T-cell (primary cell): ENCODE results near the gene KNL1. TPM values are rescaled to one million over a fixed set of nuclear protein-coding genes. Genes with fewer than 3 reads are reported as not detected.
A peak's percentile ranks its signal among the peaks of the same experiment; 100 is the strongest.

Source experiments
- ATAC-seq, 4 experiments: fragments of 200-7000 bp in 3 of 4; fragments of 150-1000 bp in 1 of 4; cut with Tn5 transposase; replicated peaks in 1 of 4; 1 replicate in 3 of 4; 2 replicates in 1 of 4; pipeline ENCODE4 v1.10.0; 2021; ENCODE audit warnings: moderate library complexity in 3 of 4, mild to moderate bottlenecking in 2 of 4, moderate number of reproducible peaks in 1 of 4
- CTCF ChIA-PET, 2 donors: fragments of 300-600 bp; sonication (Branson Sonifier 250); formaldehyde crosslinking; loops; one replicate each; lab custom pipeline; 2022; ENCODE audit warnings: antibody characterized with exemption in 2 of 2; lab: Charles Lee
- POLR2A ChIA-PET, 2 donors: fragments of 300-600 bp; sonication (Branson Sonifier 250); formaldehyde crosslinking; loops; one replicate each; lab custom pipeline; 2022; ENCODE audit warnings: antibody characterized with exemption in 2 of 2; lab: Charles Lee
- DNase-seq, 35 experiments: peaks; one replicate each; pipeline versions ENCODE4 v3.0.0 to v3.0.0-alpha.2; 2013 to 2023
- H3K27ac ChIP-seq: one replicate; pipeline ENCODE4 v1.5.1; 2013; ENCODE audit warnings: low read length
- H3K27me3 ChIP-seq, 2 experiments: replicated peaks in 1 of 2; 1 replicate in 1 of 2; 2 replicates in 1 of 2; pipeline versions ENCODE4 v1.6.1 to v1.7.0; 2013; ENCODE audit warnings: low read length in 1 of 2, mixed read lengths in 1 of 2; ENCODE audit not compliant: control insufficient read depth in 2 of 2, insufficient read depth in 2 of 2; ENCODE audit errors: extremely low read depth in 1 of 2
- H3K36me3 ChIP-seq, 2 donors: 1 replicate in 1 of 2; 2 replicates in 1 of 2; pipeline versions ENCODE4 v1.6.1 to v1.7.0; 2013; ENCODE audit warnings: low read length in 1 of 2; ENCODE audit not compliant: control insufficient read depth in 2 of 2, insufficient read depth in 1 of 2; ENCODE audit errors: extremely low read depth in 1 of 2
- H3K4me1 ChIP-seq, 2 experiments: 1 replicate in 1 of 2; 2 replicates in 1 of 2; pipeline versions ENCODE4 v1.6.1 to v1.7.0; 2013; ENCODE audit warnings: low read length in 2 of 2, mixed read lengths in 1 of 2; ENCODE audit not compliant: insufficient read depth in 2 of 2, control insufficient read depth in 1 of 2; ENCODE audit errors: extremely low read depth in 1 of 2
- H3K4me3 ChIP-seq, 2 donors: 1 replicate in 1 of 2; 2 replicates in 1 of 2; pipeline versions ENCODE4 v1.5.1 to v1.7.0; 2013; ENCODE audit warnings: mild to moderate bottlenecking in 2 of 2, low read length in 1 of 2, moderate library complexity in 1 of 2; ENCODE audit not compliant: control insufficient read depth in 1 of 2; ENCODE audit errors: extremely low read depth in 1 of 2
- H3K9me3 ChIP-seq: 2 replicates; pipeline ENCODE4 v1.7.0; 2013
- H3K27ac Mint-ChIP-seq, 2 donors: one replicate each; pipeline ENCODE4 v1.8.0; 2020 to 2021; ENCODE audit warnings: mild to moderate bottlenecking in 2 of 2, mixed read lengths in 2 of 2
- H3K27me3 Mint-ChIP-seq, 2 donors: one replicate each; pipeline ENCODE4 v1.8.0; 2021 to 2022; ENCODE audit warnings: mixed read lengths in 2 of 2
- H3K36me3 Mint-ChIP-seq: one replicate; pipeline ENCODE4 v1.8.0; 2021; ENCODE audit warnings: mixed read lengths
- H3K4me1 Mint-ChIP-seq, 3 donors: one replicate each; pipeline ENCODE4 v1.8.0; 2020 to 2022; ENCODE audit warnings: mixed read lengths in 3 of 3, mild to moderate bottlenecking in 1 of 3
- H3K4me3 Mint-ChIP-seq, 3 donors: one replicate each; pipeline ENCODE4 v1.8.0; 2020 to 2022; ENCODE audit warnings: mild to moderate bottlenecking in 3 of 3, mixed read lengths in 3 of 3, moderate library complexity in 3 of 3
- H3K9me3 Mint-ChIP-seq, 3 donors: one replicate each; pipeline ENCODE4 v1.8.0; 2020 to 2022; ENCODE audit warnings: mixed read lengths in 3 of 3
- WGBS: methylation state at CpG from one replicate; pipeline ENCODE4 v1.1.5; 2013; ENCODE audit warnings: missing lambda C conversion rate; ENCODE audit not compliant: insufficient coverage; 5-methylcytosine and 5-hydroxymethylcytosine counted together
- total RNA-seq, 35 experiments: library from RNA in 6 of 35; stranded (reverse) in 6 of 35; fragments of 120-200 nt in 1 of 35; gene quantifications; one replicate each; pipeline versions ENCODE4 v1.2.1 to v1.2.4 and lab custom pipeline; 2013 to 2026

Gene KNL1
- total RNA-seq, 5 donors from 2014 or later (not counting 1 experiment from before 2014, with no cell fraction given) = 0.55 to 3.8 (median 1.7) TPM

DNA sequence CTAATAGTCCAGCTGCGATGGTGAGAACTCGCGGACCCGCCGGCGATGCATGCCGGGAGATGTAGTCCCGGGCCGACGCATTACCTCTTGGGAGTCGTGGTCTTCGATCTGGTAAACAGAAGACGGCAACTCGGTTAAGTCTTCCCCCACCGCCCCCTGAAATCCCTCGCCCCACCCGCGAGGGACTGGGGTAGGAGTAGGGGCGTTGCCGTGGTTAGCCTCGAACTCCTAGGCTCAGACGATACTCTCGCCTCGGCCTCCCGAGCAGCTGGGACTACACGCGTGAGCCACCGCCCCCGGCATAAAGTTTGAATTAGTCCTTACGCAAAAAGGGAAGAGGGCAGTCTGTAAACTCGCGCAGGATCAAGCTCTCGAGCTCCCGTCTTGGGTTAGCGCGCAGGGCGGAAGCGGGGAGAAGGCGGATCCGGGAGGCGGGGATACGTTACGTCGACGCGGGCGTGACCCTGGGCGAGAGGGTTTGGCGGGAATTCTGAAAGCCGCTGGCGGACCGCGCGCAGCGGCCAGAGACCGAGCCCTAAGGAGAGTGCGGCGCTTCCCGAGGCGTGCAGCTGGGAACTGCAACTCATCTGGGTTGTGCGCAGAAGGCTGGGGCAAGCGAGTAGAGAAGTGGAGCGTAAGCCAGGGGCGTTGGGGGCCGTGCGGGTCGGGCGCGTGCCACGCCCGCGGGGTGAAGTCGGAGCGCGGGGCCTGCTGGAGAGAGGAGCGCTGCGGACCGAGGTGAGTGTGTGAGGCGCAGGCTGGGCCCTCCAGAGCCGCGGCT lies 100.8 kb downstream of the KNL1 start, which contains the start of gene RAD51:
Gene RAD51, plus strand, starts transcription at position 487 of the 781 bp plus-strand sequence. CDS start 3,585 bp downstream, outside the sequence.
- H3K27me3 ChIP-seq = no peaks in the 10 kb centered on the region
- CTCF ChIA-PET = interaction anchor here (0.5 to 2.5 kb wide), 14 partner anchors 13 to 201 kb away, joined by 3 to 18 read pairs (median 4); partner anchors contain the start of genes CCDC32 (in 1 of the 2), RPUSD2 (in 1 of the 2) and VPS18 (in 1 of the 2)
- no peaks in the 10 kb centered on the region for H3K27me3 Mint-ChIP-seq
- peaks cover 3% of the 10 kb centered on the region for H3K36me3 Mint-ChIP-seq
- H3K9me3 Mint-ChIP-seq = no peaks in the 10 kb centered on the region
- POLR2A ChIA-PET = interaction anchor here in 1 of 2 donors (0.6 to 1.7 kb wide), 5 partner anchors 49 to 240 kb away, joined by 3 to 7 read pairs (median 4); partner anchors contain the start of genes CCDC32, RPUSD2 and ZFYVE19
- peaks cover 0 to 10% of the 10 kb centered on the region in 2 donors for H3K36me3 ChIP-seq
- peak within 1 kb of the TSS; percentile 96 to 97 for H3K4me3 ChIP-seq
- WGBS = under 1% methylated on average over 72 of the region's 81 CpGs
- peak within 1 kb of the TSS; percentile 96 to 100 for H3K27ac Mint-ChIP-seq
- ATAC-seq (peak; percentile 95 to 96 (median 96)), DNase-seq (peak; percentile 82 to 95 (median 91))
- H3K9me3 ChIP-seq = no peaks in the 10 kb centered on the region
- peak within 1 kb of the TSS; percentile 98 to 100 (median 99) for H3K4me3 Mint-ChIP-seq
- H3K27ac ChIP-seq = peak within 1 kb of the TSS; percentile 99
- H3K4me1 ChIP-seq = peaks cover 9 to 23% of the 10 kb centered on the region in 2 experiments
- peaks cover 19 to 27% (median 23%) of the 10 kb centered on the region in 3 donors for H3K4me1 Mint-ChIP-seq

DNA sequence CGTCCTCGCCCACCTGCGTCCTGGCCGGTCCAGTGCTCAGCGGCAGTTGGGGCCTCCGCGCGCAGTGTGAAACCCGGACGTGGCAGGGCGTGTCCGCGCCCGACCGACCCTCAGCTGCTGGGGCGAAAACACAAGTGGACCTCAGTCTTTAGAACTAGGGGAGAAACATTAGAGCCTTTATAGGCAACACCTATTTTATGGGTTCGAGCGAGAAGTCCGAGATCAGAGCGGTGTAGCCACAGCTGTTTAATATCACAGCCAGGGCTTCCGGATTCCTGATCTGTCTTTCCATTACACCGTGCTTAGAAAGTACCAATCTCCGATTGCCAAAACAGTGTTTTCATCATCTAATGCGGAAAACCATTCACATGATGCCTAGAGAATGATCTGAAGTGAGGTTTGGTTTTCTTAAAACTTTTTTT lies 101.4 kb downstream of the KNL1 start:
- ATAC-seq (peak in 2 of 4 experiments; percentile 1 to 14), DNase-seq (peak in 2 of 35 experiments; percentile 10 to 38)
- H3K4me3 Mint-ChIP-seq = peak overlapping the region; percentile 98 to 100 (median 99)
- CTCF ChIA-PET = interaction anchor here in 1 of 2 donors (0.6 to 2.5 kb wide), 8 partner anchors 16 to 200 kb away, joined by 3 to 18 read pairs (median 6); partner anchors contain the start of genes CCDC32, RPUSD2 and VPS18
- peak overlapping the region in 1 of 2 donors; percentile 76 for H3K27ac Mint-ChIP-seq
- Histone ChIP-seq H3K4me3 (peak overlapping the region; percentile 96 to 97), H3K36me3 (peaks cover 0 to 10% of the 10 kb centered on the region in 2 donors), H3K27ac (no peak overlapping the region), H3K9me3 (no peaks in the 10 kb centered on the region), H3K27me3 (no peaks in the 10 kb centered on the region), H3K4me1 (peaks cover 9 to 23% of the 10 kb centered on the region in 2 experiments)
- WGBS = 0% methylated on average over 20 of the region's 24 CpGs
- H3K4me1 Mint-ChIP-seq = peaks cover 19 to 27% (median 23%) of the 10 kb centered on the region in 3 donors
- H3K36me3 Mint-ChIP-seq = peaks cover 3% of the 10 kb centered on the region
- H3K9me3 Mint-ChIP-seq = no peaks in the 10 kb centered on the region
- no peaks in the 10 kb centered on the region for H3K27me3 Mint-ChIP-seq
- POLR2A ChIA-PET = interaction anchor here in 1 of 2 donors (0.6 to 1.7 kb wide), 4 partner anchors 48 to 241 kb away, joined by 3 to 7 read pairs (median 5); partner anchors contain the start of genes CCDC32 and RPUSD2

DNA sequence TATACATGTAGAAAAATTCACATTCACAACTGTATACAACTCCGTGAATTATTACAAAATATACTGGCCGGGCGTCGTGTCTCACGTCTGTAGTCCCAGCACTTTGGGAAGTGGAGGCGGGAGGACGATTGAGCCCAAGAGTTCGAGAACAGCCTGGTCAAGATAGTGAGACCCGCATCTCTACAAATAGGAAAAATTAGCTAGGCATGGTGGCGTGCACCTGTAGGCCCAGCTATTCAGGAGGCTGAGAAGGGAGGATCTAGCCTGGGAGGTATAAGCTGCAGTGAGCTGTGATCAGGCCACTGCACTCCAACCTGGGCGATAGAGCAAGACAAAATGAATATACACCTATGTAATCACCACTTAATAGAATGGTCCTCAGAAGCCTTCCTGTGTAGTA lies 102.2 kb downstream of the KNL1 start:
- Histone ChIP-seq H3K9me3 (no peaks in the 10 kb centered on the region), H3K36me3 (peaks cover 0 to 10% of the 10 kb centered on the region in 2 donors), H3K27ac (no peak overlapping the region), H3K4me1 (peaks cover 9 to 23% of the 10 kb centered on the region in 2 experiments), H3K4me3 (no peak overlapping the region), H3K27me3 (no peaks in the 10 kb centered on the region)
- CTCF ChIA-PET = interaction anchor here in 1 of 2 donors (2.5 kb wide), 1 partner anchor 131 kb away, joined by 11 read pairs; the partner anchor contains the start of gene CCDC32
- ATAC-seq = no peak
- H3K4me1 Mint-ChIP-seq = peaks cover 19 to 27% (median 23%) of the 10 kb centered on the region in 3 donors
- no peak for DNase-seq
- POLR2A ChIA-PET = interaction anchor here in 1 of 2 donors (0.6 kb wide), 1 partner anchor 1283 kb away, joined by 3 read pairs; no protein-coding TSS in a partner anchor
- peak overlapping the region; percentile 98 to 100 (median 99) for H3K4me3 Mint-ChIP-seq
- no peak overlapping the region for H3K27ac Mint-ChIP-seq
- 78% methylated on average over 7 of the region's 11 CpGs for WGBS
- no peaks in the 10 kb centered on the region for H3K27me3 Mint-ChIP-seq
- no peaks in the 10 kb centered on the region for H3K9me3 Mint-ChIP-seq
- peaks cover 3% of the 10 kb centered on the region for H3K36me3 Mint-ChIP-seq

DNA sequence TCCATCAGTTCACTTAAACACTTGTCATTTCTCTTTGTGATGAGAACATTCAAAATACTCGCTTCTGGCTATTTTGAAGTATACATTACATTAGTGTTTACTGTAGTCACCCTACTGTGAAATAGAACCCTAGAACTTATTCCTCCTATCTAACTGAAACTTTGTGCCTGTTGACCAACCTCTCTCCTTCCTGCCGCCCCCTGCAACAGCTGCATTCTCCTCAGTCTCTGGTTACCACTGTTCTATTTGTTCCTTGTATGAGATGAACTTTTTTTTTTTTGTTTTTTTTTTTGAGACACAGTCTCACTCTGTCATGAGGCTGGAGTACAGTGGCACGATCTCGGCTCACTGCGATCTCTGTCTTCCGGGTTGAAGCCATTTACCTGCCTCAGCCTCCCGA lies 103.9 kb downstream of the KNL1 start:
- Mint-ChIP-seq H3K27me3 (no peaks in the 10 kb centered on the region), H3K4me1 (peaks cover 19 to 23% (median 21%) of the 10 kb centered on the region in 3 donors), H3K9me3 (no peaks in the 10 kb centered on the region), H3K27ac (no peak overlapping the region), H3K4me3 (peak overlapping the region in 1 of 3 donors; percentile 37), H3K36me3 (peaks cover 3% of the 10 kb centered on the region)
- DNase-seq (no peak), ATAC-seq (no peak)
- Histone ChIP-seq H3K9me3 (no peaks in the 10 kb centered on the region), H3K36me3 (no peaks in the 10 kb centered on the region), H3K4me3 (no peak overlapping the region), H3K4me1 (peaks cover 9 to 23% of the 10 kb centered on the region in 2 experiments), H3K27ac (no peak overlapping the region), H3K27me3 (no peaks in the 10 kb centered on the region)
- ChIA-PET CTCF (interaction anchor here (0.7 to 1.0 kb wide), 2 partner anchors 54 to 160 kb away, joined by 3 to 5 read pairs; no protein-coding TSS in a partner anchor), POLR2A (interaction anchor here in 1 of 2 donors (0.7 kb wide), 1 partner anchor 47 kb away, joined by 5 read pairs; no protein-coding TSS in a partner anchor)
- WGBS = no CpG with 5 or more reads among the region's 7 CpGs

DNA sequence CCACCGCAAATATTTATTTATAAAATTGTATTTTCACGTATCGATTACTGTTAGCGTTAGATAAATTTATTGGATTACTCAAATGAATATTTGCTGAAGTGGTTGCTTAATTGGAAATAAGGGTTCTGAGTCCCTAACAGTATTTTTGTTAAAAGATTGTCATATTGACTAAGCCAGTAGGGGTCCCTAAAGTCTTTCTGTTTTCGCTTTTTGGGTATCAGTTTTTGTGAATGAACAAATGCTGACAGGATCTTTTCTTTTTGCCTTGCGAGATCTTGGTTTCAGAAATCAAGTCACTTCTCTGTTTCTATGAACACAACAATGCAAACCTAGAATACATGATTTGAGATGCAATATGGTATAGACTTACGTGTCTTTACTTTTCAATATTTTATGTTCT lies 108.0 kb downstream of the KNL1 start:
- DNase-seq (peak in 1 of 35 experiments; percentile 49), ATAC-seq (no peak)
- Histone ChIP-seq H3K4me1 (no peaks in the 10 kb centered on the region), H3K9me3 (no peaks in the 10 kb centered on the region), H3K36me3 (no peaks in the 10 kb centered on the region), H3K4me3 (no peak overlapping the region), H3K27me3 (no peaks in the 10 kb centered on the region), H3K27ac (no peak overlapping the region)
- no peaks in the 10 kb centered on the region for H3K27me3 Mint-ChIP-seq
- ChIA-PET CTCF (interaction anchor here in 1 of 2 donors (0.7 to 1.5 kb wide), 2 partner anchors 42 to 75 kb away, joined by 6 to 7 read pairs; no protein-coding TSS in a partner anchor), POLR2A (interaction anchor here in 1 of 2 donors (0.7 kb wide), 1 partner anchor 109 kb away, joined by 11 read pairs; no protein-coding TSS in a partner anchor)
- H3K27ac Mint-ChIP-seq = no peak overlapping the region
- no peak overlapping the region for H3K4me3 Mint-ChIP-seq
- H3K36me3 Mint-ChIP-seq = no peaks in the 10 kb centered on the region
- 90% methylated on average over 2 of the region's 7 CpGs for WGBS
- H3K9me3 Mint-ChIP-seq = no peaks in the 10 kb centered on the region
- H3K4me1 Mint-ChIP-seq = no peaks in the 10 kb centered on the region
